PC-3 (cell line): ENCODE measurements around the gene WDR81.

Experiments
- EZH2phosphoT487 ChIP-seq: fragments of 300-600 bp; sonication (generic); IDR thresholded peaks from 2 replicates; pipeline ENCODE4 v1.6.1; 2018; ENCODE audit warnings: mild to moderate bottlenecking, antibody characterized with exemption, low read length, borderline replicate concordance
- TF ChIP-seq, protein P1 (sequence below): fragments of 300-600 bp; sonication (generic); conservative IDR thresholded peaks from 2 replicates; pipeline ENCODE4 v1.5.1; 2017; ENCODE audit warnings: antibody characterized with exemption, low read depth, mild to moderate bottlenecking, low read length

DNA sequence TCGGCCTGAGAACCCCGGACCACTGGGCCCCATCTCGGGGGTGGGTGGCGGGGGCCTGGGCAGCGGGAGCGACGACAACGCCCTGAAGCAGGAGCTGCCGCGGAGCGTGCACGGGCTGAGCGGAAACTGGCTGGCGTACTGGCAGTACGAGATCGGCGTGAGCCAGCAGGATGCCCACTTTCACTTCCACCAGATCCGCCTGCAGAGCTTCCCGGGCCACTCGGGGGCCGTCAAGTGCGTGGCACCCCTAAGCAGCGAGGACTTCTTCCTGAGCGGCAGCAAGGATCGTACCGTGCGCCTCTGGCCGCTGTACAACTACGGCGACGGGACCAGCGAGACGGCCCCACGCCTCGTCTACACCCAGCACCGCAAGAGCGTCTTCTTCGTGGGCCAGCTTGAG is 9.3 kb downstream of the WDR81 start:
- TF ChIP-seq, protein P1, sequence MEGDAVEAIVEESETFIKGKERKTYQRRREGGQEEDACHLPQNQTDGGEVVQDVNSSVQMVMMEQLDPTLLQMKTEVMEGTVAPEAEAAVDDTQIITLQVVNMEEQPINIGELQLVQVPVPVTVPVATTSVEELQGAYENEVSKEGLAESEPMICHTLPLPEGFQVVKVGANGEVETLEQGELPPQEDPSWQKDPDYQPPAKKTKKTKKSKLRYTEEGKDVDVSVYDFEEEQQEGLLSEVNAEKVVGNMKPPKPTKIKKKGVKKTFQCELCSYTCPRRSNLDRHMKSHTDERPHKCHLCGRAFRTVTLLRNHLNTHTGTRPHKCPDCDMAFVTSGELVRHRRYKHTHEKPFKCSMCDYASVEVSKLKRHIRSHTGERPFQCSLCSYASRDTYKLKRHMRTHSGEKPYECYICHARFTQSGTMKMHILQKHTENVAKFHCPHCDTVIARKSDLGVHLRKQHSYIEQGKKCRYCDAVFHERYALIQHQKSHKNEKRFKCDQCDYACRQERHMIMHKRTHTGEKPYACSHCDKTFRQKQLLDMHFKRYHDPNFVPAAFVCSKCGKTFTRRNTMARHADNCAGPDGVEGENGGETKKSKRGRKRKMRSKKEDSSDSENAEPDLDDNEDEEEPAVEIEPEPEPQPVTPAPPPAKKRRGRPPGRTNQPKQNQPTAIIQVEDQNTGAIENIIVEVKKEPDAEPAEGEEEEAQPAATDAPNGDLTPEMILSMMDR: no peak
- no peak for TF ChIP-seq EZH2phosphoT487
